D721Med (cell line): ENCODE data around the gene PCDHGA2.
"Not testable (repeated sequence)": the region's sequence is repeated elsewhere in the genome, so short reads cannot be mapped to it uniquely, and the experiment has no call there.

Experiments
- DNase-seq: peaks from one replicate; pipeline ENCODE4 v3.0.0; 2011; ENCODE audit warnings: low spot score; ENCODE audit not compliant: insufficient read length
- FAIRE-seq: peaks from 2 replicates; lab custom pipeline; 2011; peaks lifted over from hg19 to GRCh38; lab: Jason Lieb, UNC
- CTCF ChIP-seq: IDR thresholded peaks from 2 replicates; pipeline ENCODE4 v1.5.1; 2012; ENCODE audit warnings: mild to moderate bottlenecking, control low read depth; ENCODE audit not compliant: insufficient read depth; ENCODE audit errors: missing control alignments

Gene PCDHGA2

GRCh38 chr5:141342773-141343172, 4.2 kb downstream of the PCDHGA2 start:
- no peak for DNase-seq
- TF ChIP-seq CTCF, result no peak
- no peak for FAIRE-seq

GRCh38 chr5:141343242-141343952, 4.8 kb downstream of the PCDHGA2 start, which contains the start of gene PCDHGA3:
Gene PCDHGA3, plus strand, starts transcription at chr5:141343829. Its CDS starts 205 bp downstream, at chr5:141344034.
- no peak for TF ChIP-seq CTCF
- DNase-seq, result no peak
- no peak for FAIRE-seq

- no peak for TF ChIP-seq CTCF
- no peak for DNase-seq
- no peak for FAIRE-seq
Measured at GRCh38 chr5:141343953-141344463, 5.4 kb downstream of the PCDHGA2 start.

GRCh38 chr5:141345327-141345726, 6.8 kb downstream of the PCDHGA2 start:
- no peak for TF ChIP-seq CTCF

GRCh38 chr5:141346017-141346416, 7.5 kb downstream of the PCDHGA2 start:
- DNase-seq, FAIRE-seq: not testable (repeated sequence)

More at GRCh38 chr5:141345327-141345726, 6.8 kb downstream of the PCDHGA2 start:
- no peak for FAIRE-seq
- no peak for DNase-seq

GRCh38 chr5:141349917-141350619, 11.5 kb downstream of the PCDHGA2 start, which contains the start of gene PCDHGB1:
Gene PCDHGB1, plus strand, starts transcription at chr5:141350099. Its CDS starts 162 bp downstream, at chr5:141350261.
- DNase-seq, result peak; percentile 63
- peak; percentile 62 for TF ChIP-seq CTCF
- peak; percentile 25 for FAIRE-seq

- no peak for TF ChIP-seq CTCF
- no peak for FAIRE-seq
- DNase-seq, result no peak
Measured at GRCh38 chr5:141351591-141351990, 13.0 kb downstream of the PCDHGA2 start.
